ENCODE measurements around the gene ITIH4.

DNA sequence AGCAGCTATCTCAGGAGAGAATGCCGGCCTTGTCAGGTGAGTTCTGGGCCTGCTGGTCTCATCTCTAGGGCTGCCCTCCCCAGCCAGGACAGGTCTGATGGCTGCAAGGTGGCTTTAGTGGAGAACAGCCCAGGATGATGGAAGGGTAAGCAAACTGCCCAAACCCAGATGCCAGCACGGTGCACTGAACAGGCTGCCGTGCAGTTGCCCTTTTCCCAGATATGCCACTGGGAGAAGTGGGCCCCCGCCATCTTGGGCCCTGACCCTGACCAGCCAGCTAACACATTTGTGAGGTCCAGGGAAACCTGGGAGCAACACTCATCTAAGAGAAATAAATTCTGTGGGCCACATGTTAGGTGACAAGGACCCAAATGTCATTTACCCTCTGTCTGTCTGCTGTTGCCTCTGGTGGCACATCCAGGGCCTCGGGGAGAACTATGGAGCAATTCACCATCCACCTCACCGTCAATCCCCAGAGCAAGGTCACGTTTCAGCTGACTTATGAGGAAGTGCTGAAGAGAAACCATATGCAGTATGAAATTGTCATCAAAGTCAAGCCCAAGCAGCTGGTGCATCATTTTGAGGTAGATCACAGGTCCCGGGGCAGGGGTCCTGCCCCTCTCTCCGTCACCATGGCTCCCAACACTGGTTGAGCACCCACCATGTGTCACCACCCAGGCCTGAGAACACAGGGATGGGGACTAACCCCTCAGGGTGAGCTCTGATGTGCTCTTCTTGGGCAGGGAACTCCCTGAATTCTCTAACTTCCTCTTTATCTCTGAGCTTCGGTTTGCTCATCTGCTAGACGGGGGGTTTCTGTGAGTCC, 51.2 kb downstream of the ITIH4 start:
- TF ChIP-seq CTCF (conservative IDR thresholded peaks at IDR 0.05; ENCODE audit: low read depth, low read length) (no peak), EZH2 (IDR thresholded peaks at IDR 0.05; ENCODE audit: low read length, unreplicated experiment) (no peak), EZH2phosphoT487 (IDR thresholded peaks at IDR 0.05; ENCODE audit: borderline replicate concordance, low read length) (no peak)

Data from PC-3 (cell line).